Germinal center (tissue), 1 donor: ENCODE data around the gene MEPE.
"Not testable (repeated sequence)": the region's sequence is repeated elsewhere in the genome, so short reads cannot be mapped to it uniquely, and the experiment has no call there.

Experiments used
- DNase-seq: peaks from one replicate; pipeline ENCODE4 v3.0.0; 2012; ENCODE audit warnings: mixed read lengths, low spot score

The MEPE gene

GRCh38 chr4:87882861-87883260 lies 50.1 kb downstream of the MEPE start:
- no peak for DNase-seq

GRCh38 chr4:87884976-87885549 lies 52.3 kb downstream of the MEPE start:
- peak; percentile 35 for DNase-seq

- no peak for DNase-seq
Measured at GRCh38 chr4:87886083-87886482, 53.3 kb downstream of the MEPE start.

DNA sequence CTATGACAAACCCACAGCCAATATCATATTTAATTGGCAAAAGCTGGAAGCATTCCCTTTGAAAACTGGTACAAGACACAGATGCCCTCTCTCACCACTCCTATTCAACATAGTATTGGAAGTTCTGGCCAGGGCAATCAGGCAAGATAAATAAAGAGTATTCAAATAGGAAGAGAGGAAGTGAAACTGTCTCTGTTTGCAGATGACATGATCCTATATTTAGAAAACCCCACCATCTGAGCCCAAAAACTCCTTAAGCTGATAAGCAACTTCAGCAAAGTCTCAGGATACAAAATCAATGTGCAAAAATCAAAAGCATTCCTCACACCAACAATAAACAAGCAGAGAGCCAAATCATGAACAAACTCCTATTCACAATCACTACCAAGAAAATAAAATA lies 58.0 kb downstream of the MEPE start:
- DNase-seq, result not testable (repeated sequence)

GRCh38 chr4:87895964-87896621 lies 63.3 kb downstream of the MEPE start:
- DNase-seq, result peak; percentile 21
